ENCODE results near the gene LETMD1. TPM values are rescaled to one million over a fixed set of nuclear protein-coding genes. Genes with fewer than 3 reads are reported as not detected.

The LETMD1 gene
- total and polyA plus RNA-seq, 2 donors (not counting 1 experiment from before 2014, with no cell fraction given): 94.7 to 101 TPM

- under 1% methylated on average over 64 of the region's 74 CpGs for WGBS (ENCODE audit: insufficient coverage)
- intact Hi-C loops (cut with micrococcal nuclease): loop anchor here (1.0 kb wide), 7 partner anchors 35 to 318 kb away; partner anchors contain the start of genes DAZAP2, LETMD1, POU6F1 and SLC11A2
- H3K4me2 ChIP-seq (replicated peaks; ENCODE audit: low read depth, low read length, poor library complexity, severe bottlenecking): peak within 1 kb of the TSS; percentile 99
- H3K79me2 ChIP-seq (ENCODE audit: control insufficient read depth, insufficient read depth, low read length): peaks cover 20% of the 10 kb centered on the region
- no peaks in the 10 kb centered on the region for H3K9me3 ChIP-seq (ENCODE audit: control extremely low read depth in 1 of 3, control insufficient read depth in 2 of 3, insufficient read depth in 1 of 3, low read length in 2 of 3)
- Mint-ChIP-seq H3K27me3 (no peaks in the 10 kb centered on the region), H3K27ac (peak within 1 kb of the TSS; percentile 88), H3K9me3 (ENCODE audit: insufficient read depth) (no peaks in the 10 kb centered on the region), H3K4me1 (peaks cover 25% of the 10 kb centered on the region), H3K4me3 (peak within 1 kb of the TSS; percentile 96)
- H3K27me3 ChIP-seq (replicated peaks in 1 of 4; ENCODE audit: control extremely low read depth in 1 of 4, control insufficient read depth in 3 of 4, insufficient read depth in 4 of 4, low read length in 3 of 4): no peaks in the 10 kb centered on the region
- H3K9ac ChIP-seq (ENCODE audit: low read length): peak within 1 kb of the TSS; percentile 96
- CTCF ChIA-PET: interaction anchor here (0.8 to 1.6 kb wide), 5 partner anchors 135 to 318 kb away, joined by 4 to 6 read pairs (median 6); partner anchors contain the start of genes ATF1, DAZAP2 and POU6F1
- ATAC-seq (ENCODE audit: low read depth) (peak; percentile 99), DNase-seq (peak; percentile 96)
- peak within 1 kb of the TSS; percentile 54 to 87 (median 77) for H3K4me3 ChIP-seq (ENCODE audit: control extremely low read depth in 1 of 5, extremely low read depth in 1 of 5, insufficient read depth in 1 of 5, low read depth in 2 of 5, low read length in 4 of 5)
- H4K20me1 ChIP-seq (ENCODE audit: control insufficient read depth, insufficient read depth, low read length, poor library complexity, severe bottlenecking): no peaks in the 10 kb centered on the region
- peak within 1 kb of the TSS; percentile 84 for H2AFZ ChIP-seq (ENCODE audit: insufficient read depth, low read depth, low read length, poor library complexity, severe bottlenecking)
- no peaks in the 10 kb centered on the region for H3K36me3 ChIP-seq (replicated peaks in 1 of 2; ENCODE audit: control extremely low read depth in 1 of 2, control insufficient read depth in 1 of 2, extremely low read depth in 1 of 2, insufficient read depth in 2 of 2, low read length in 1 of 2)
- H3K4me1 ChIP-seq (ENCODE audit: control insufficient read depth in 2 of 2, insufficient read depth in 2 of 2, low read length in 2 of 2): peaks cover 9 to 17% of the 10 kb centered on the region in 2 donors
- H3K27ac ChIP-seq (ENCODE audit: low read length in 2 of 2): peak within 1 kb of the TSS; percentile 11 to 88
- TF ChIP-seq EZH2 (IDR thresholded peaks at IDR 0.05; ENCODE audit: borderline replicate concordance, insufficient read depth, low read depth, low read length, poor library complexity, severe bottlenecking): no peak
- TF ChIP-seq, protein P1, sequence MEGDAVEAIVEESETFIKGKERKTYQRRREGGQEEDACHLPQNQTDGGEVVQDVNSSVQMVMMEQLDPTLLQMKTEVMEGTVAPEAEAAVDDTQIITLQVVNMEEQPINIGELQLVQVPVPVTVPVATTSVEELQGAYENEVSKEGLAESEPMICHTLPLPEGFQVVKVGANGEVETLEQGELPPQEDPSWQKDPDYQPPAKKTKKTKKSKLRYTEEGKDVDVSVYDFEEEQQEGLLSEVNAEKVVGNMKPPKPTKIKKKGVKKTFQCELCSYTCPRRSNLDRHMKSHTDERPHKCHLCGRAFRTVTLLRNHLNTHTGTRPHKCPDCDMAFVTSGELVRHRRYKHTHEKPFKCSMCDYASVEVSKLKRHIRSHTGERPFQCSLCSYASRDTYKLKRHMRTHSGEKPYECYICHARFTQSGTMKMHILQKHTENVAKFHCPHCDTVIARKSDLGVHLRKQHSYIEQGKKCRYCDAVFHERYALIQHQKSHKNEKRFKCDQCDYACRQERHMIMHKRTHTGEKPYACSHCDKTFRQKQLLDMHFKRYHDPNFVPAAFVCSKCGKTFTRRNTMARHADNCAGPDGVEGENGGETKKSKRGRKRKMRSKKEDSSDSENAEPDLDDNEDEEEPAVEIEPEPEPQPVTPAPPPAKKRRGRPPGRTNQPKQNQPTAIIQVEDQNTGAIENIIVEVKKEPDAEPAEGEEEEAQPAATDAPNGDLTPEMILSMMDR (IDR thresholded peaks at IDR 0.05): peak; percentile 20
- POLR2A ChIA-PET: interaction anchor here (0.5 to 2.1 kb wide), 9 partner anchors 35 to 288 kb away, joined by 3 to 17 read pairs (median 5); partner anchors contain the start of genes DAZAP2, LETMD1, POU6F1 and SLC11A2
Measured at GRCh38 chr12:51083126-51083833, 35.2 kb downstream of the LETMD1 start, which contains the start of gene CSRNP2. CSRNP2 (minus strand) TSS chr12:51083596; CDS start chr12:51076561, 7,035 bp downstream.

- TF ChIP-seq, protein P1 (IDR thresholded peaks at IDR 0.05): no peak
- no peak for TF ChIP-seq EZH2 (IDR thresholded peaks at IDR 0.05; ENCODE audit: borderline replicate concordance, insufficient read depth, low read depth, low read length, poor library complexity, severe bottlenecking)
- no peaks in the 10 kb centered on the region for H3K27me3 Mint-ChIP-seq
- H3K27me3 ChIP-seq (replicated peaks in 1 of 4; ENCODE audit: control extremely low read depth in 1 of 4, control insufficient read depth in 3 of 4, insufficient read depth in 4 of 4, low read length in 3 of 4): no peaks in the 10 kb centered on the region
- H3K79me2 ChIP-seq (ENCODE audit: control insufficient read depth, insufficient read depth, low read length): peaks cover 8% of the 10 kb centered on the region
- no CpG with 5 or more reads among the region's 3 CpGs for WGBS (ENCODE audit: insufficient coverage)
- no peak overlapping the region for H3K9ac ChIP-seq (ENCODE audit: low read length)
- ChIA-PET POLR2A (interaction anchor here (0.5 kb wide), 1 partner anchor 88 kb away, joined by 7 read pairs; no protein-coding TSS in a partner anchor), CTCF (no interaction called here)
- no peak for DNase-seq
- no peak overlapping the region for H3K27ac ChIP-seq (ENCODE audit: low read length in 2 of 2)
- no peaks in the 10 kb centered on the region for H3K9me3 Mint-ChIP-seq (ENCODE audit: insufficient read depth)
- intact Hi-C loops (cut with micrococcal nuclease): no loop called here
- no peak for ATAC-seq (ENCODE audit: low read depth)
- no peaks in the 10 kb centered on the region for H3K9me3 ChIP-seq (ENCODE audit: control extremely low read depth in 1 of 3, control insufficient read depth in 2 of 3, insufficient read depth in 1 of 3, low read length in 2 of 3)
- H4K20me1 ChIP-seq (ENCODE audit: control insufficient read depth, insufficient read depth, low read length, poor library complexity, severe bottlenecking): no peaks in the 10 kb centered on the region
- no peak overlapping the region for H3K4me2 ChIP-seq (replicated peaks; ENCODE audit: low read depth, low read length, poor library complexity, severe bottlenecking)
- no peak overlapping the region for H3K4me3 Mint-ChIP-seq
- no peaks in the 10 kb centered on the region for H3K36me3 ChIP-seq (replicated peaks in 1 of 2; ENCODE audit: control extremely low read depth in 1 of 2, control insufficient read depth in 1 of 2, extremely low read depth in 1 of 2, insufficient read depth in 2 of 2, low read length in 1 of 2)
- H2AFZ ChIP-seq (ENCODE audit: insufficient read depth, low read depth, low read length, poor library complexity, severe bottlenecking): no peak overlapping the region
- H3K4me1 ChIP-seq (ENCODE audit: control insufficient read depth in 2 of 2, insufficient read depth in 2 of 2, low read length in 2 of 2): peaks cover 9 to 17% of the 10 kb centered on the region in 2 donors
- H3K27ac Mint-ChIP-seq: no peak overlapping the region
- no peak overlapping the region for H3K4me3 ChIP-seq (ENCODE audit: control extremely low read depth in 1 of 5, extremely low read depth in 1 of 5, insufficient read depth in 1 of 5, low read depth in 2 of 5, low read length in 4 of 5)
- H3K4me1 Mint-ChIP-seq: peaks cover 25% of the 10 kb centered on the region
Measured at GRCh38 chr12:51085757-51086156, 37.6 kb downstream of the LETMD1 start.

All from B cell (primary cell).